ENCODE results near the gene PRRX2. TPM values are rescaled to one million over a fixed set of nuclear protein-coding genes. Genes with fewer than 3 reads are reported as not detected.

PRRX2 gene
- total RNA-seq, 1 experiment from 2014 or later = 10.7 TPM

GRCh38 chr9:129667378-129667777 lies 1.9 kb downstream of the PRRX2 start (continued):
- TF ChIP-seq TEAD1 (CRISPR knock-in tag; IDR thresholded peaks at IDR 0.05) = no peak

GRCh38 chr9:129667850-129668249 lies 2.4 kb downstream of the PRRX2 start:
- Mint-ChIP-seq H3K4me3 (no peak overlapping the region), H3K36me3 (no peaks in the 10 kb centered on the region), H3K9me3 (no peaks in the 10 kb centered on the region), H3K27me3 (ENCODE audit: low read depth) (peaks cover 28% of the 10 kb centered on the region), H3K4me1 (peaks cover 17% of the 10 kb centered on the region), H3K27ac (no peak overlapping the region)
- ChIA-PET CTCF (interaction anchor here (1.3 to 1.4 kb wide), 2 partner anchors 53 to 70 kb away, joined by 6 read pairs; no protein-coding TSS in a partner anchor), POLR2A (no interaction called here)
- DNase-seq (ENCODE audit: low spot score) (no peak), ATAC-seq (no peak)
- TF ChIP-seq USF1 (CRISPR knock-in tag; IDR thresholded peaks at IDR 0.05) = no peak
- no peak for TF ChIP-seq ZBTB43 (CRISPR knock-in tag; IDR thresholded peaks at IDR 0.05)
- TF ChIP-seq SMAD3 (CRISPR knock-in tag; IDR thresholded peaks at IDR 0.05; ENCODE audit: borderline replicate concordance) = no peak
- TF ChIP-seq FOXP4 (CRISPR knock-in tag; IDR thresholded peaks at IDR 0.05) = no peak
- TF ChIP-seq ZNF532 (CRISPR knock-in tag; IDR thresholded peaks at IDR 0.05; ENCODE audit: borderline replicate concordance) = no peak
- TF ChIP-seq RELA (CRISPR knock-in tag; IDR thresholded peaks at IDR 0.05; ENCODE audit: borderline replicate concordance) = no peak
- TF ChIP-seq MAX (CRISPR knock-in tag; IDR thresholded peaks at IDR 0.05) = no peak
- no peak for TF ChIP-seq SOX15 (CRISPR knock-in tag; IDR thresholded peaks at IDR 0.05)
- TF ChIP-seq ELF4 (CRISPR knock-in tag; IDR thresholded peaks at IDR 0.05; ENCODE audit: low read depth) = no peak
- no peak for TF ChIP-seq FOXK1 (CRISPR knock-in tag; IDR thresholded peaks at IDR 0.05)
- no peak for TF ChIP-seq USF2 (CRISPR knock-in tag; IDR thresholded peaks at IDR 0.05)
- TF ChIP-seq AR (CRISPR knock-in tag; IDR thresholded peaks at IDR 0.05) = no peak
- no peak for TF ChIP-seq ZNF317 (CRISPR knock-in tag; IDR thresholded peaks at IDR 0.05; ENCODE audit: borderline replicate concordance, low read depth)
- TF ChIP-seq ZNF396 (CRISPR knock-in tag; IDR thresholded peaks at IDR 0.05; ENCODE audit: borderline replicate concordance) = no peak
- no peak for TF ChIP-seq STAT6 (CRISPR knock-in tag; conservative IDR thresholded peaks at IDR 0.05; ENCODE audit: low read depth)
- TF ChIP-seq ATF6 (CRISPR knock-in tag; IDR thresholded peaks at IDR 0.05) = no peak
- no peak for TF ChIP-seq ETV6 (CRISPR knock-in tag; IDR thresholded peaks at IDR 0.05)

Data from WTC11 (cell line).